ENCODE results near the gene HEATR5A.
"Not testable (repeated sequence)": the region's sequence is repeated elsewhere in the genome, so short reads cannot be mapped to it uniquely, and the experiment has no call there.

HEATR5A gene

GRCh38 chr14:31287294-31287972, 132.9 kb downstream of the HEATR5A start:
- H3K27me3 ChIP-seq (ENCODE audit: low read depth) = no peaks in the 10 kb centered on the region
- H3K4me1 ChIP-seq = no peaks in the 10 kb centered on the region
- peaks cover 3% of the 10 kb centered on the region; the same call in 1 of the 2 replicates for H3K36me3 ChIP-seq (replicated peaks)
- H3K9me3 ChIP-seq = no peaks in the 10 kb centered on the region; the same call in 1 of the 2 replicates
- DNase-seq (ENCODE audit: low spot score in 2 of 2) = no peak
- H3K4me3 ChIP-seq = no peak overlapping the region
- in situ Hi-C loops (cut with MboI; ENCODE audit: low sequenced_read_pairs) = no loop called here

- in situ Hi-C loops (cut with MboI; ENCODE audit: low sequenced_read_pairs) = no loop called here
- no peaks in the 10 kb centered on the region for H3K27me3 ChIP-seq (ENCODE audit: low read depth)
- DNase-seq (ENCODE audit: low spot score in 2 of 2) = peak in 1 of 2 experiments; percentile 37
- peaks cover 3% of the 10 kb centered on the region; the same call in 1 of the 2 replicates for H3K36me3 ChIP-seq (replicated peaks)
- H3K4me1 ChIP-seq = no peaks in the 10 kb centered on the region
- no peak overlapping the region for H3K4me3 ChIP-seq
- no peaks in the 10 kb centered on the region; the same call in 1 of the 2 replicates for H3K9me3 ChIP-seq
Observed at GRCh38 chr14:31286456-31287293, 133.7 kb downstream of the HEATR5A start.

- Histone ChIP-seq H3K36me3 (replicated peaks) (no peaks in the 10 kb centered on the region; the same call in none of the 2 replicates), H3K9me3 (no peaks in the 10 kb centered on the region; the same call in 1 of the 2 replicates), H3K27me3 (ENCODE audit: low read depth) (no peaks in the 10 kb centered on the region), H3K4me1 (no peaks in the 10 kb centered on the region), H3K4me3 (no peak overlapping the region)
- no peak for DNase-seq (ENCODE audit: low spot score in 2 of 2)
- in situ Hi-C loops (cut with MboI; ENCODE audit: low sequenced_read_pairs) = no loop called here
Observed at GRCh38 chr14:31283578-31284252, 136.6 kb downstream of the HEATR5A start.

GRCh38 chr14:31283153-31283552, 137.2 kb downstream of the HEATR5A start:
- DNase-seq (ENCODE audit: low spot score in 2 of 2) = no peak
- H3K4me3 ChIP-seq = no peak overlapping the region
- no peaks in the 10 kb centered on the region for H3K27me3 ChIP-seq (ENCODE audit: low read depth)
- no peaks in the 10 kb centered on the region; the same call in 1 of the 2 replicates for H3K9me3 ChIP-seq
- in situ Hi-C loops (cut with MboI; ENCODE audit: low sequenced_read_pairs) = no loop called here
- no peaks in the 10 kb centered on the region for H3K4me1 ChIP-seq
- H3K36me3 ChIP-seq (replicated peaks) = no peaks in the 10 kb centered on the region; the same call in none of the 2 replicates

- in situ Hi-C loops (cut with MboI; ENCODE audit: low sequenced_read_pairs) = no loop called here
- DNase-seq (ENCODE audit: low spot score in 2 of 2) = no peak
- Histone ChIP-seq H3K27me3 (ENCODE audit: low read depth) (no peaks in the 10 kb centered on the region), H3K4me1 (no peaks in the 10 kb centered on the region), H3K9me3 (peaks cover 9% of the 10 kb centered on the region), H3K4me3 (no peak overlapping the region), H3K36me3 (replicated peaks) (no peaks in the 10 kb centered on the region; the same call in none of the 2 replicates)
Observed at GRCh38 chr14:31280871-31281220, 139.5 kb downstream of the HEATR5A start.

- DNase-seq (ENCODE audit: low spot score in 2 of 2) = no peak
- H3K9me3 ChIP-seq = peaks cover 15% of the 10 kb centered on the region
- H3K27me3 ChIP-seq (ENCODE audit: low read depth) = no peaks in the 10 kb centered on the region
Observed at GRCh38 chr14:31280132-31280870, 140.0 kb downstream of the HEATR5A start.

GRCh38 chr14:31278883-31279282, 141.5 kb downstream of the HEATR5A start:
- H3K4me1 ChIP-seq = no peaks in the 10 kb centered on the region
- DNase-seq (ENCODE audit: low spot score in 2 of 2) = no peak
- no peaks in the 10 kb centered on the region; the same call in 1 of the 2 replicates for H3K36me3 ChIP-seq (replicated peaks)
- H3K27me3 ChIP-seq (ENCODE audit: low read depth) = no peaks in the 10 kb centered on the region
- in situ Hi-C loops (cut with MboI; ENCODE audit: low sequenced_read_pairs) = no loop called here
- H3K4me3 ChIP-seq = no peak overlapping the region
- H3K9me3 ChIP-seq = peaks cover 23% of the 10 kb centered on the region

More at GRCh38 chr14:31280132-31280870, 140.0 kb downstream of the HEATR5A start:
- Histone ChIP-seq H3K4me1 (no peaks in the 10 kb centered on the region), H3K4me3 (no peak overlapping the region), H3K36me3 (replicated peaks) (no peaks in the 10 kb centered on the region; the same call in none of the 2 replicates)
- in situ Hi-C loops (cut with MboI; ENCODE audit: low sequenced_read_pairs) = no loop called here

GRCh38 chr14:31277085-31277484, 143.3 kb downstream of the HEATR5A start:
- H3K4me1 ChIP-seq = no peaks in the 10 kb centered on the region
- in situ Hi-C loops (cut with MboI; ENCODE audit: low sequenced_read_pairs) = no loop called here
- H3K36me3 ChIP-seq (replicated peaks) = no peaks in the 10 kb centered on the region; the same call in 1 of the 2 replicates
- H3K9me3 ChIP-seq = peaks cover 23% of the 10 kb centered on the region
- DNase-seq (ENCODE audit: low spot score in 2 of 2) = no peak
- H3K27me3 ChIP-seq (ENCODE audit: low read depth) = no peaks in the 10 kb centered on the region
- no peak overlapping the region for H3K4me3 ChIP-seq

GRCh38 chr14:31276417-31276816, 143.9 kb downstream of the HEATR5A start:
- H3K4me3 ChIP-seq; H3K36me3 ChIP-seq (replicated peaks); H3K27me3 ChIP-seq (ENCODE audit: low read depth); DNase-seq (ENCODE audit: low spot score in 2 of 2); in situ Hi-C loops (cut with MboI; ENCODE audit: low sequenced_read_pairs); H3K4me1 ChIP-seq: not testable (repeated sequence)
- H3K9me3 ChIP-seq = peaks cover 23% of the 10 kb centered on the region

- in situ Hi-C loops (cut with MboI; ENCODE audit: low sequenced_read_pairs) = no loop called here
- Histone ChIP-seq H3K27me3 (ENCODE audit: low read depth) (no peaks in the 10 kb centered on the region), H3K4me3 (no peak overlapping the region), H3K9me3 (peaks cover 23% of the 10 kb centered on the region), H3K36me3 (replicated peaks) (no peaks in the 10 kb centered on the region; the same call in 1 of the 2 replicates), H3K4me1 (no peaks in the 10 kb centered on the region)
- DNase-seq (ENCODE audit: low spot score in 2 of 2) = no peak
Observed at GRCh38 chr14:31275731-31276130, 144.6 kb downstream of the HEATR5A start.

- no peaks in the 10 kb centered on the region for H3K4me1 ChIP-seq
- no peaks in the 10 kb centered on the region for H3K27me3 ChIP-seq (ENCODE audit: low read depth)
- H3K4me3 ChIP-seq = no peak overlapping the region
- DNase-seq (ENCODE audit: low spot score in 2 of 2) = no peak
- H3K9me3 ChIP-seq = peaks cover 29% of the 10 kb centered on the region
- H3K36me3 ChIP-seq (replicated peaks) = no peaks in the 10 kb centered on the region
- in situ Hi-C loops (cut with MboI; ENCODE audit: low sequenced_read_pairs) = no loop called here
Observed at GRCh38 chr14:31271648-31272047, 148.7 kb downstream of the HEATR5A start.

- H3K27me3 ChIP-seq (ENCODE audit: low read depth) = no peaks in the 10 kb centered on the region
- H3K36me3 ChIP-seq (replicated peaks) = no peaks in the 10 kb centered on the region
- H3K4me1 ChIP-seq = no peaks in the 10 kb centered on the region
- peak in 1 of 2 experiments; percentile 35 for DNase-seq (ENCODE audit: low spot score in 2 of 2)
- no peak overlapping the region for H3K4me3 ChIP-seq
- peaks cover 17% of the 10 kb centered on the region for H3K9me3 ChIP-seq
- in situ Hi-C loops (cut with MboI; ENCODE audit: low sequenced_read_pairs) = no loop called here
Observed at GRCh38 chr14:31270196-31270772, 150.1 kb downstream of the HEATR5A start.
